ENCODE measurements around the gene NELL1. TPM values are rescaled to one million over a fixed set of nuclear protein-coding genes. Genes with fewer than 3 reads are reported as not detected.

Gene NELL1
- total and polyA plus RNA-seq, 2 donors (not counting 1 experiment from before 2014, with no cell fraction given) = not detected

DNA sequence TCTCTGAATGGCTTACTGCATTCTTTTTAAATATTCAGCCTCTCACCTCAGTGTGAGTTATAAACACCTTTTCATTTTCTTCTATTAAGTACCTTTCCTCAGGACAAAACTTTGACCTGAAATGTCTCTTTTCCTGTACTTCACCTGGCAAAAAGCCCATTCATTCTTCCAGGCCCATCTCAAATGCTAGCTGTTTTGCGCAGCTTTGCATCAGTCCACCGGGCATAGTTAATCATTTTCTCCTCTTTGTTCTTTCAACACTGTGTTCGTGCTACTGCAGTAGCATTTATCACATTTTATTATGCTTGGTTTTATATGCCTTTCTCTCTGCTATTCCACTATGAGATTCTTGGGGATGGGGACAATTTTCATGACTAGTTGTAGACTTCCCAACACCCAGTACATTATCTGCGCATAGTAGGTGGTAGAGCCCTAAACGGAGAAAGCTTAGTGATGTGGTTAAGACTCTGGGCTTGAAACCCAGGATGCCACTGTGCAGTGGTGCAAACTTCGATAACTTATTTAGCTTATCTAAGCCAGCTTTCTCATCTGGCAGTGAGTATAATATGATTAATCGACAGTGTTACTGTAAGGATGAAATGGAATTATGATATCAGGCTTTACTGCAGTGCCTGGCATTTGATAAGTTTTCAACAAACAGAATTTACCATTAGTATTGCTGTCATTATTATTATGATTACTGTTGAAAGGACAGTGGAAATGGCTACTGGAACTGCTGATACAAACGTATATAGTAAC lies 695.7 kb downstream of the NELL1 start:
- Histone ChIP-seq H3K79me2 (ENCODE audit: control insufficient read depth, insufficient read depth, low read length) (no peaks in the 10 kb centered on the region), H3K36me3 (ENCODE audit: control insufficient read depth, insufficient read depth, low read length) (no peaks in the 10 kb centered on the region), H3K27me3 (ENCODE audit: control insufficient read depth, insufficient read depth, low read length) (no peaks in the 10 kb centered on the region), H3K9ac (ENCODE audit: insufficient read depth, low read length) (no peak overlapping the region), H2AFZ (ENCODE audit: low read length) (no peak overlapping the region), H3K4me1 (ENCODE audit: control insufficient read depth, extremely low read depth, insufficient read depth, low read length) (no peaks in the 10 kb centered on the region), H3K4me3 (replicated peaks in 1 of 4; ENCODE audit: control extremely low read depth in 1 of 4, insufficient read depth in 1 of 4, low read depth in 3 of 4, low read length in 4 of 4) (no peak overlapping the region), H3K9me3 (ENCODE audit: control insufficient read depth, insufficient read depth, low read depth, low read length) (no peaks in the 10 kb centered on the region), H4K20me1 (ENCODE audit: control insufficient read depth, extremely low read depth, insufficient read depth, low read length) (no peaks in the 10 kb centered on the region), H3K4me2 (ENCODE audit: extremely low read depth, insufficient read depth, low read length) (no peak overlapping the region), H3K27ac (ENCODE audit: insufficient read depth, low read length) (no peak overlapping the region)
- TF ChIP-seq, protein P1, sequence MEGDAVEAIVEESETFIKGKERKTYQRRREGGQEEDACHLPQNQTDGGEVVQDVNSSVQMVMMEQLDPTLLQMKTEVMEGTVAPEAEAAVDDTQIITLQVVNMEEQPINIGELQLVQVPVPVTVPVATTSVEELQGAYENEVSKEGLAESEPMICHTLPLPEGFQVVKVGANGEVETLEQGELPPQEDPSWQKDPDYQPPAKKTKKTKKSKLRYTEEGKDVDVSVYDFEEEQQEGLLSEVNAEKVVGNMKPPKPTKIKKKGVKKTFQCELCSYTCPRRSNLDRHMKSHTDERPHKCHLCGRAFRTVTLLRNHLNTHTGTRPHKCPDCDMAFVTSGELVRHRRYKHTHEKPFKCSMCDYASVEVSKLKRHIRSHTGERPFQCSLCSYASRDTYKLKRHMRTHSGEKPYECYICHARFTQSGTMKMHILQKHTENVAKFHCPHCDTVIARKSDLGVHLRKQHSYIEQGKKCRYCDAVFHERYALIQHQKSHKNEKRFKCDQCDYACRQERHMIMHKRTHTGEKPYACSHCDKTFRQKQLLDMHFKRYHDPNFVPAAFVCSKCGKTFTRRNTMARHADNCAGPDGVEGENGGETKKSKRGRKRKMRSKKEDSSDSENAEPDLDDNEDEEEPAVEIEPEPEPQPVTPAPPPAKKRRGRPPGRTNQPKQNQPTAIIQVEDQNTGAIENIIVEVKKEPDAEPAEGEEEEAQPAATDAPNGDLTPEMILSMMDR (conservative IDR thresholded peaks at IDR 0.05 in 1 of 2, IDR thresholded peaks at IDR 0.05 in 1 of 2; ENCODE audit: low read depth in 1 of 2, low read length in 2 of 2) = no peak
- TF ChIP-seq EZH2 (IDR thresholded peaks at IDR 0.05; ENCODE audit: low read length, missing control alignments) = no peak
- no peak for DNase-seq (ENCODE audit: low read depth in 2 of 2)

- Histone ChIP-seq H3K79me2 (ENCODE audit: control insufficient read depth, insufficient read depth, low read length) (no peaks in the 10 kb centered on the region), H3K4me1 (ENCODE audit: control insufficient read depth, extremely low read depth, insufficient read depth, low read length) (no peaks in the 10 kb centered on the region), H3K36me3 (ENCODE audit: control insufficient read depth, insufficient read depth, low read length) (no peaks in the 10 kb centered on the region), H4K20me1 (ENCODE audit: control insufficient read depth, extremely low read depth, insufficient read depth, low read length) (no peaks in the 10 kb centered on the region), H3K4me2 (ENCODE audit: extremely low read depth, insufficient read depth, low read length) (no peak overlapping the region), H2AFZ (ENCODE audit: low read length) (no peak overlapping the region), H3K9me3 (ENCODE audit: control insufficient read depth, insufficient read depth, low read depth, low read length) (no peaks in the 10 kb centered on the region), H3K27me3 (ENCODE audit: control insufficient read depth, insufficient read depth, low read length) (no peaks in the 10 kb centered on the region), H3K27ac (ENCODE audit: insufficient read depth, low read length) (no peak overlapping the region), H3K9ac (ENCODE audit: insufficient read depth, low read length) (no peak overlapping the region), H3K4me3 (replicated peaks in 1 of 4; ENCODE audit: control extremely low read depth in 1 of 4, insufficient read depth in 1 of 4, low read depth in 3 of 4, low read length in 4 of 4) (no peak overlapping the region)
- DNase-seq (ENCODE audit: low read depth in 2 of 2) = no peak
- TF ChIP-seq, protein P1 (conservative IDR thresholded peaks at IDR 0.05 in 1 of 2, IDR thresholded peaks at IDR 0.05 in 1 of 2; ENCODE audit: low read depth in 1 of 2, low read length in 2 of 2) = no peak
- no peak for TF ChIP-seq EZH2 (IDR thresholded peaks at IDR 0.05; ENCODE audit: low read length, missing control alignments)
Measured at GRCh38 chr11:21369947-21370346, 700.6 kb downstream of the NELL1 start.

DNA sequence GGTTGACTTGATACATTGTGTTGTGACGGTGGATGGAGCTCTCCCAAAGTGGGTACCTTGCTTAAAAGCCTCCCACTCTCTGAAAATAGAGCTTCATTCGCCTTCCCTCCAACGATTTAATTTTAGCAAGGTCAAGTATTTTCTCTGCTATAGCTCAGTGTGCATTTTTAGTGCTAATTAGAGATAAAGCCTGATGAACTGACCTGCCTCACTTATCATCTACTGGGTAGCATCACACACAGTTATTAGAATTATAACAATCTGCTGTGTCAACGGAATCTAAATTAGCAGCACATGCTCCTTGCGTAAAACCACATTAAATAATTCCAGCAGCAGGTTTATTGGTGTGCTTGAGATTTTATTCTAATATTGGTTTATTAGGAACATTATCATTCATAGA lies 701.7 kb downstream of the NELL1 start:
- H3K4me1 ChIP-seq (ENCODE audit: control insufficient read depth, extremely low read depth, insufficient read depth, low read length) = no peaks in the 10 kb centered on the region

More for the DNA sequence above, 701.7 kb downstream of the NELL1 start:
- TF ChIP-seq EZH2 (IDR thresholded peaks at IDR 0.05; ENCODE audit: low read length, missing control alignments) = no peak
- TF ChIP-seq, protein P1 (conservative IDR thresholded peaks at IDR 0.05 in 1 of 2, IDR thresholded peaks at IDR 0.05 in 1 of 2; ENCODE audit: low read depth in 1 of 2, low read length in 2 of 2) = no peak
- Histone ChIP-seq H3K9me3 (ENCODE audit: control insufficient read depth, insufficient read depth, low read depth, low read length) (no peaks in the 10 kb centered on the region), H3K4me2 (ENCODE audit: extremely low read depth, insufficient read depth, low read length) (no peak overlapping the region), H2AFZ (ENCODE audit: low read length) (no peak overlapping the region), H3K27ac (ENCODE audit: insufficient read depth, low read length) (no peak overlapping the region), H3K79me2 (ENCODE audit: control insufficient read depth, insufficient read depth, low read length) (no peaks in the 10 kb centered on the region), H3K27me3 (ENCODE audit: control insufficient read depth, insufficient read depth, low read length) (no peaks in the 10 kb centered on the region), H3K9ac (ENCODE audit: insufficient read depth, low read length) (no peak overlapping the region), H4K20me1 (ENCODE audit: control insufficient read depth, extremely low read depth, insufficient read depth, low read length) (no peaks in the 10 kb centered on the region), H3K36me3 (ENCODE audit: control insufficient read depth, insufficient read depth, low read length) (no peaks in the 10 kb centered on the region), H3K4me3 (replicated peaks in 1 of 4; ENCODE audit: control extremely low read depth in 1 of 4, insufficient read depth in 1 of 4, low read depth in 3 of 4, low read length in 4 of 4) (no peak overlapping the region)
- DNase-seq (ENCODE audit: low read depth in 2 of 2) = no peak
